Panc1 (cell line): ENCODE data around the gene COLGALT1. TPM values are rescaled to one million over a fixed set of nuclear protein-coding genes. Genes with fewer than 3 reads are reported as not detected.

Source experiments
- ATAC-seq: fragments of 200-7000 bp; cut with Tn5 transposase; 2 replicates; pipeline ENCODE4 v1.9.1; 2020; ENCODE audit warnings: mild to moderate bottlenecking, moderate library complexity
- BruUV-seq: library from RNA; stranded (reverse); fragments of 400-500 nt; replicated peaks from 2 replicates; lab custom pipeline; 2021; lab: Mats Ljungman, UMichigan
- CTCF ChIA-PET: fragments of 300-600 bp; sonication (Branson Sonifier 250); formaldehyde crosslinking; loops from one replicate; lab custom pipeline; 2022; ENCODE audit warnings: antibody characterized with exemption; lab: Charles Lee
- POLR2A ChIA-PET: fragments of 300-600 bp; sonication (Branson Sonifier 250); formaldehyde crosslinking; loops from one replicate; lab custom pipeline; 2022; ENCODE audit warnings: antibody characterized with exemption; lab: Charles Lee
- DNase-seq: peaks from one replicate; pipeline ENCODE4 v3.0.0-alpha.2; 2010; ENCODE audit warnings: low read depth, low spot score
- H3K27ac ChIP-seq: 2 replicates; pipeline ENCODE4 v1.5.1; 2011; ENCODE audit warnings: mild to moderate bottlenecking, low read length, inconsistent platforms
- H3K27me3 ChIP-seq: fragments of 200-500 bp; sonication (Bioruptor generic); 2 replicates; pipeline ENCODE4 v1.6.0; 2014; ENCODE audit warnings: low read length, inconsistent platforms; ENCODE audit not compliant: control insufficient read depth, insufficient read depth
- H3K36me3 ChIP-seq: fragments of 200-500 bp; sonication (Bioruptor generic); 2 replicates; pipeline ENCODE4 v1.5.1; 2014; ENCODE audit warnings: inconsistent platforms, mild to moderate bottlenecking, low read length, moderate library complexity; ENCODE audit not compliant: control insufficient read depth, insufficient read depth
- H3K4me1 ChIP-seq: 2 replicates; pipeline ENCODE4 v1.5.1; 2011; ENCODE audit warnings: inconsistent platforms, mild to moderate bottlenecking, low read length, moderate library complexity; ENCODE audit not compliant: control insufficient read depth, insufficient read depth
- H3K4me3 ChIP-seq, 2 experiments: 2 replicates each; pipeline ENCODE4 v1.5.1; 2011 to 2012; ENCODE audit warnings: low read depth in 2 of 2, low read length in 2 of 2, mild to moderate bottlenecking in 2 of 2, inconsistent platforms in 1 of 2, moderate library complexity in 1 of 2
- H3K9me3 ChIP-seq: fragments of 200-500 bp; sonication (Bioruptor generic); 2 replicates; pipeline ENCODE4 v1.5.1; 2014; ENCODE audit warnings: low read depth, mild to moderate bottlenecking, inconsistent platforms, low read length, moderate library complexity; ENCODE audit not compliant: control insufficient read depth, insufficient read depth
- CTCF ChIP-seq: fragments of 450-650 bp; IDR thresholded peaks from 2 replicates; pipeline ENCODE4 v1.5.1; 2017; ENCODE audit warnings: mild to moderate bottlenecking
- POLR2AphosphoS5 ChIP-seq: IDR thresholded peaks from 2 replicates; pipeline ENCODE4 v1.6.1; 2012; ENCODE audit warnings: mild to moderate bottlenecking, low read depth, low read length, moderate library complexity
- REST ChIP-seq, 2 experiments: IDR thresholded peaks; 2 replicates each; pipeline ENCODE4 v1.6.1; 2011 to 2012; ENCODE audit warnings: low read depth in 2 of 2, control low read depth in 1 of 2, low read length in 1 of 2, mild to moderate bottlenecking in 1 of 2, moderate library complexity in 1 of 2; ENCODE audit not compliant: insufficient read depth in 1 of 2
- SIN3A ChIP-seq: IDR thresholded peaks from 2 replicates; pipeline ENCODE4 v1.6.1; 2012; ENCODE audit warnings: low read depth, mild to moderate bottlenecking, low read length, moderate library complexity, borderline replicate concordance; ENCODE audit not compliant: insufficient read depth
- TCF7L2 ChIP-seq: IDR thresholded peaks from 2 replicates; pipeline ENCODE4 v1.6.1; 2011; ENCODE audit warnings: mild to moderate bottlenecking, low read depth, low read length, inconsistent platforms
- in situ Hi-C: cut with HindIII; loops from 2 replicates; pipeline ENCODE4 v1.10.0; 2016; ENCODE audit warnings: low sequenced_read_pairs, low pct_unique_long_range_greater_than_20kb
- intact Hi-C: fragments of 100-400 bp; cut with micrococcal nuclease; formaldehyde crosslinking; loops from one replicate; pipeline ENCODE4 v1.10.0; 2022; ENCODE audit not compliant: unreplicated experiment
- total RNA-seq: library from RNA; stranded (reverse); gene quantifications from one replicate; pipeline ENCODE4 v1.2.1, GENCODE V29; 2021; ENCODE audit not compliant: unreplicated experiment

The COLGALT1 gene
- total RNA-seq, 1 experiment from 2014 or later, result 97.2 TPM

- Histone ChIP-seq H3K36me3 (no peaks in the 10 kb centered on the region), H3K27ac (no peak overlapping the region), H3K27me3 (no peaks in the 10 kb centered on the region), H3K4me3 (no peak overlapping the region), H3K4me1 (no peaks in the 10 kb centered on the region), H3K9me3 (no peaks in the 10 kb centered on the region)
- CTCF ChIA-PET, result interaction anchor here (0.6 kb wide), 1 partner anchor 464 kb away, joined by 3 read pairs; no protein-coding TSS in a partner anchor
- no peak for ATAC-seq
- POLR2A ChIA-PET, result no interaction called here
- DNase-seq, result no peak
- no TSS peak for BruUV-seq
- in situ Hi-C loops (no loop called here), intact Hi-C loops (no loop called here)
- TF ChIP-seq TCF7L2 (no peak), SIN3A (no peak), REST (IDR thresholded peaks at IDR 0.05; ENCODE audit: insufficient read depth in 1 of 2, low read depth in 2 of 2, low read length in 1 of 2) (no peak), CTCF (no peak), POLR2AphosphoS5 (no peak)
These were observed 25.2 kb downstream of the COLGALT1 start for GRCh38 chr19:17580470-17581144.

DNA sequence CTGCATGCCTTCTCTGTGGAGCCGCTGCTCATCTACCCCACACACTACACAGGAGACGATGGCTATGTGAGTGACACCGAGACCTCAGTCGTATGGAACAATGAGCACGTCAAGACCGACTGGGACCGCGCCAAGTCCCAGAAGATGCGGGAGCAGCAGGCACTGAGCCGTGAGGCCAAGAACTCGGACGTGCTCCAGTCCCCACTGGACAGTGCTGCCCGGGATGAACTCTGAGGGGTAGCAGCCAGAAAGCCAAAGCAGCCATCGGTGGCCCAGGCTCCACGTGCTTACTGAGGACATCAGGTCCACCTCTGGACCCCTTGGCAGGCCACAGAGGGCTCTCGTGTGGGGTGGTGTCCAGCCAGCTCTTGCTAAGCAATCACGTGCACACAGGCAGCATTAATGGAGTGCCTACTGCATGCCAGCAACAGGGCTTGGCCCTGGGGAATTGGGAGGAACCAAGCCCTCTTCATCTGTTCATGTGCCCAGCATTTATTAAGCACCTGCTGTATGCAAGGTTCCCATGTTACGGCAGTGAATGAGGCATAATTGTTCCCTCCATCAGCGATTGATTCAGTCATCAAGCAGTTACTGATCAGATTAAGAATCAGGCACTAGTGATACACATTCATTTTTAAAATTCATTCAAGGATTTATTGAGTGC lies 25.9 kb downstream of the COLGALT1 start:
- Histone ChIP-seq H3K9me3 (no peaks in the 10 kb centered on the region), H3K4me1 (no peaks in the 10 kb centered on the region), H3K27me3 (no peaks in the 10 kb centered on the region), H3K4me3 (no peak overlapping the region), H3K36me3 (no peaks in the 10 kb centered on the region), H3K27ac (no peak overlapping the region)
- TF ChIP-seq CTCF, result no peak
- TF ChIP-seq POLR2AphosphoS5, result no peak
- TF ChIP-seq SIN3A, result no peak
- no peak for TF ChIP-seq TCF7L2
- TF ChIP-seq REST (IDR thresholded peaks at IDR 0.05; ENCODE audit: insufficient read depth in 1 of 2, low read depth in 2 of 2, low read length in 1 of 2), result no peak
- ChIA-PET CTCF (no interaction called here), POLR2A (interaction anchor here (0.7 kb wide), 1 partner anchor 364 kb away, joined by 7 read pairs; no protein-coding TSS in a partner anchor)
- in situ Hi-C loops (no loop called here), intact Hi-C loops (no loop called here)
- DNase-seq (no peak), ATAC-seq (no peak)
- BruUV-seq, result no TSS peak
